Activated CD4-positive, alpha-beta T cell treated with anti-CD3 and anti-CD28 coated beads, Interleukin-2, amount 10 ng/mL, durations not matched to agents 24 days and 14 days (primary cell): Measurements from ENCODE around the gene TLE6. TPM values are rescaled to one million over a fixed set of nuclear protein-coding genes. Genes with fewer than 3 reads are reported as not detected.
"Not testable (repeated sequence)": the region's sequence is repeated elsewhere in the genome, so short reads cannot be mapped to it uniquely, and the experiment has no call there.

Experiments used
- DNase-seq: peaks from one replicate; pipeline ENCODE4 v3.0.0; 2022
- H3K27ac Mint-ChIP-seq: one replicate; pipeline ENCODE4 v1.8.0; 2022; ENCODE audit warnings: mild to moderate bottlenecking, mixed read lengths
- H3K27me3 Mint-ChIP-seq: one replicate; pipeline ENCODE4 v1.8.0; 2022; ENCODE audit warnings: mixed read lengths
- H3K36me3 Mint-ChIP-seq: one replicate; pipeline ENCODE4 v1.8.0; 2022; ENCODE audit warnings: low read depth, mild to moderate bottlenecking, mixed read lengths
- H3K4me1 Mint-ChIP-seq: one replicate; pipeline ENCODE4 v1.8.0; 2021; ENCODE audit warnings: mixed read lengths
- H3K4me3 Mint-ChIP-seq: one replicate; pipeline ENCODE4 v1.8.0; 2022; ENCODE audit warnings: mild to moderate bottlenecking, moderate library complexity, mixed read lengths
- H3K9me3 Mint-ChIP-seq: one replicate; pipeline ENCODE4 v1.8.0; 2021; ENCODE audit warnings: mixed read lengths
- intact Hi-C: fragments of 100-400 bp; cut with micrococcal nuclease; formaldehyde crosslinking; loops from one replicate; pipeline ENCODE4 v1.15.1; 2023
- total RNA-seq: library from RNA; stranded (reverse); gene quantifications from 2 replicates; pipeline ENCODE4 v1.2.3, GENCODE V29; 2022

Gene TLE6
- total RNA-seq, 1 donor from 2014 or later, result 1.1 TPM

GRCh38 chr19:2982561-2982960, 5.2 kb downstream of the TLE6 start:
- H3K27me3 Mint-ChIP-seq, result peaks cover 18% of the 10 kb centered on the region
- H3K4me1 Mint-ChIP-seq, result no peaks in the 10 kb centered on the region
- intact Hi-C loops, result no loop called here
- no peaks in the 10 kb centered on the region for H3K36me3 Mint-ChIP-seq
- H3K9me3 Mint-ChIP-seq, result no peaks in the 10 kb centered on the region
- DNase-seq, result no peak
- no peak overlapping the region for H3K4me3 Mint-ChIP-seq
- H3K27ac Mint-ChIP-seq, result no peak overlapping the region

DNA sequence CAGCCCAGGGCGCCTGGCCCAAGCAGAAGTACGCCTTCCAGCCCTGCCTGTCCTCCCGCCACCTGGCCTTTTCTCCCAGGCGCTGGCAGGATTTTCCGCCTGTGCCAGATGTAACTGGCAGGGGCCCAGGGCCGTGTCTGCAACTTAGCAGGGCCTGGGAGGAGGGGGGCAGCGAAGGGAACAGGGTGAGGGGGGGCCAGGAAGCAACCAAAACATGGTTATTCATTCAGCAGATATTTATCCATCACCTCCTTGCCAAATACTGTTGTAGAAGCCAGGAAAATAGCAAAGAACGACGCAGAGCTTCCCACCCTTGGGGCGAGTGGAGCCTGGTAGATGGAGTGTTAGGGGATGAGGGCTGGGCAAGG, 5.6 kb downstream of the TLE6 start:
- H3K36me3 Mint-ChIP-seq, result no peaks in the 10 kb centered on the region
- H3K27me3 Mint-ChIP-seq, result peaks cover 18% of the 10 kb centered on the region
- DNase-seq, result no peak
- H3K4me1 Mint-ChIP-seq, result no peaks in the 10 kb centered on the region
- H3K27ac Mint-ChIP-seq, result no peak overlapping the region
- intact Hi-C loops, result no loop called here
- H3K9me3 Mint-ChIP-seq, result no peaks in the 10 kb centered on the region
- no peak overlapping the region for H3K4me3 Mint-ChIP-seq

GRCh38 chr19:2983351-2984214, 6.2 kb downstream of the TLE6 start:
- H3K4me1 Mint-ChIP-seq, result no peaks in the 10 kb centered on the region
- H3K9me3 Mint-ChIP-seq, result no peaks in the 10 kb centered on the region
- H3K27ac Mint-ChIP-seq, result no peak overlapping the region
- H3K36me3 Mint-ChIP-seq, result no peaks in the 10 kb centered on the region
- no peak overlapping the region for H3K4me3 Mint-ChIP-seq
- no peak for DNase-seq
- intact Hi-C loops, result no loop called here
- peaks cover 18% of the 10 kb centered on the region for H3K27me3 Mint-ChIP-seq

DNA sequence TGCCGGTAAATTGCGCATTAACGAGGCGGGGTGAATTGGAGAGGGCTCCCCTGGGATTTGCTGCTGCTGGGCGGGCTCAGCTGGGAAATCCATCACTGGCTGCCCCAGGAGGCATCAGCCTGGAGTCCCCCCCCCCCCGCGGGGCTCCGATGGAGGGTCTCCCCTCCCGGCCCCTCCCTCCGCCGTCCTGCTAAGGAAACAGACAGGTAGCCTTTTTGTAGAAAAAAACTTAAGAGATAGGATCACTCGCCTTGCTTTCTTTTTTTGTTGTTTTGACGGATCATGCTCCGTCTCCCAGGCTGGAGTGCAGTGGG, 6.8 kb downstream of the TLE6 start:
- Mint-ChIP-seq H3K4me1 (no peaks in the 10 kb centered on the region), H3K27me3 (peaks cover 20% of the 10 kb centered on the region), H3K4me3 (no peak overlapping the region), H3K9me3 (no peaks in the 10 kb centered on the region), H3K36me3 (no peaks in the 10 kb centered on the region), H3K27ac (no peak overlapping the region)
- intact Hi-C loops, result no loop called here
- no peak for DNase-seq

DNA sequence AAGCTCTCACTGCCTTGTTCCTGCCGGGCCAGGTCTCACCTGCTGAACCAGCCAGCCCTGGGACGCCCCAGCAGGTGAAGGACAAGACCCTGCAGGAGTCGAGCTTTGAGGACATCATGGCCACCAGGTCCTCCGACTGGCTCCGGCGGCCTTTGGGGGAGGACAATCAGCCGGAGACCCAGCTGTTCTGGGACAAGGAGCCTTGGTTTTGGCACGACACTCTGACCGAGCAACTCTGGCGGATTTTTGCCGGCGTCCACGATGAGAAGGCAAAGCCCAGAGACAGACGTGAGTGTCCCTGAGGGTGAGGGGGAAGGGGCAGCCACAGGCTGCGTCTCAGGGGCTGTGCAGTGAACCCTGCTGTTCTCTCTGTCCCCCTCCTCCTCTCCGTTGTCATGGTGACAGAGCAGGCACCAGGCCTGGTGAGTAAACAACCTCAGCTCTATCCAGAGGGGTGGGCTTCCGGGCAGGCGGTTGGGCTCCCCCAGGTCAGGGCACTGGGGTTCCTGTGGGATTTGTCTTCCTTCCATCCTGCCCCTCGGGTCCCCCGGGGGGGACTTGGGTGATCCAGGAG, 9.7 kb downstream of the TLE6 start:
- Mint-ChIP-seq H3K36me3 (no peaks in the 10 kb centered on the region), H3K9me3 (no peaks in the 10 kb centered on the region), H3K27ac (no peak overlapping the region), H3K4me1 (no peaks in the 10 kb centered on the region), H3K27me3 (peaks cover 15% of the 10 kb centered on the region), H3K4me3 (no peak overlapping the region)
- no peak for DNase-seq
- intact Hi-C loops, result no loop called here

GRCh38 chr19:2987797-2988196, 10.4 kb downstream of the TLE6 start:
- intact Hi-C loops, result no loop called here
- H3K4me1 Mint-ChIP-seq, result no peaks in the 10 kb centered on the region
- no peak overlapping the region for H3K4me3 Mint-ChIP-seq
- no peak overlapping the region for H3K27ac Mint-ChIP-seq
- no peaks in the 10 kb centered on the region for H3K36me3 Mint-ChIP-seq
- H3K9me3 Mint-ChIP-seq, result no peaks in the 10 kb centered on the region
- no peak for DNase-seq
- peaks cover 15% of the 10 kb centered on the region for H3K27me3 Mint-ChIP-seq

DNA sequence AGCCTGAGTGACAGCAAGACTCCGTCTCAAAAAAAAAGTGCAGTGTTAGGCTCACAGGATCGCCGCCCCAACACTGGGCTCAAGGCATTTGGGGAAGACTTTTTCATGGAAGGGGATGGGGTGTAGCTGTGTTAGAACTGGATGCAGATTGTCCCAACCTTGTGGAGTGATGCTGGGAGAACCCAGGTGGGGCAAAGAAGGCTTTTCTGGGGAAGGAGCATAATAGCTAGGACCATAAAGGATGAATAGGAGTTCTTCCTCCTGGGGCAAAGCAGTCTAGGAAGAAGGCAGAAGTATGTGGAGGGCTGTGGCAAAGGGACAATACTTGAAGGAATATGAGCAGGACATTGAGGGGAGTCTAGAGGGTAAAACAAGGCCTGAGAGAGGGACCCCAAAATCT, 11.2 kb downstream of the TLE6 start:
- H3K27ac Mint-ChIP-seq, result no peak overlapping the region

GRCh38 chr19:2989236-2989946, 12.0 kb downstream of the TLE6 start:
- intact Hi-C loops, result no loop called here
- peaks cover 6% of the 10 kb centered on the region for H3K27me3 Mint-ChIP-seq
- H3K4me1 Mint-ChIP-seq, result no peaks in the 10 kb centered on the region
- DNase-seq, result no peak
- H3K36me3 Mint-ChIP-seq, result no peaks in the 10 kb centered on the region
- no peak overlapping the region for H3K4me3 Mint-ChIP-seq
- no peak overlapping the region for H3K27ac Mint-ChIP-seq
- no peaks in the 10 kb centered on the region for H3K9me3 Mint-ChIP-seq

More for the DNA sequence above, 11.2 kb downstream of the TLE6 start:
- Mint-ChIP-seq H3K27me3 (peaks cover 8% of the 10 kb centered on the region), H3K4me3 (no peak overlapping the region), H3K9me3 (no peaks in the 10 kb centered on the region), H3K36me3 (no peaks in the 10 kb centered on the region), H3K4me1 (no peaks in the 10 kb centered on the region)
- DNase-seq, result no peak
- intact Hi-C loops, result no loop called here

DNA sequence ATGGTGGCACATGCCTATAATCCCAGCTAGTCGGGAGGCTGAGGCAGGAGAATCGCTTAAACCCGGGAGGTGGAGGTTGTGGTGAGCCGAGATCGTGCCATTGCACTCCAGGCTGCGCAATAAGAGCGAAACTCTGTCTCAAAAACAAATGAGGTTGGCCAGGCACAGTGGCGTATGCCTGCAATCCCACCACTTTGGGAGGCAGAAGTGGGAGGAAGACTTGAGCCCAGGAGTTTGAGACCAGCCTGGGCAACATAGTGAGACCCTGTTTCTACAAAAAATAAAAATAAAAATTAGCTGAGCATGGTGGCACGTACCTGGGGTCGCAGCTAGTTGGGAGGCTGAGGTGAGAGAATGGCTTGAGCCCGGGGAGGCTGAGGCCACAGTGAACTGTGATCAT, 15.0 kb downstream of the TLE6 start:
- H3K27ac Mint-ChIP-seq, H3K27me3 Mint-ChIP-seq, H3K36me3 Mint-ChIP-seq, H3K4me1 Mint-ChIP-seq, H3K9me3 Mint-ChIP-seq, DNase-seq, intact Hi-C loops, H3K4me3 Mint-ChIP-seq: not testable (repeated sequence)

DNA sequence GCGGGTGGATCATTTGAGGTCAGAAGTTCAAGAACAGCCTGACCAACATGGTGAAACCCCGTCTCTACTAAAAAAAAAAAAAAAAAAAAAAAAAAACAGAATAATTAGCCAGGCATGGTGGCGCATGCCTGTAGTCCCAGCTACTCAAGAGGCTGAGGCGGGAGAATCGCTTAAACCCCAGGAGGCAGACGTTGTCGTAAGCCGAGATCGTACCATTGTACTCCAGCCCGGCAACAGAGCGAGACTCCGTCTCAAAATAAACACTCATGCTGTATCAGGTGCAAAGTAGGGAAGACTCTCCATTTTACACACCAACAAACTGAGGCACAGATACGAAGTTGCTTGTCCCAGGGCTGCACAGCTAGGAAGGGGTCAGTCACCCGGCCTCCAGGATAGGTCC, 15.6 kb downstream of the TLE6 start:
- intact Hi-C loops, result no loop called here
- Mint-ChIP-seq H3K36me3 (no peaks in the 10 kb centered on the region), H3K9me3 (no peaks in the 10 kb centered on the region), H3K4me3 (no peak overlapping the region), H3K27ac (no peak overlapping the region), H3K27me3 (peaks cover 2% of the 10 kb centered on the region), H3K4me1 (no peaks in the 10 kb centered on the region)
- no peak for DNase-seq

- Mint-ChIP-seq H3K9me3 (no peaks in the 10 kb centered on the region), H3K27ac (no peak overlapping the region), H3K36me3 (no peaks in the 10 kb centered on the region), H3K4me1 (no peaks in the 10 kb centered on the region), H3K4me3 (no peak overlapping the region), H3K27me3 (peaks cover 1% of the 10 kb centered on the region)
- DNase-seq, result no peak
- intact Hi-C loops, result no loop called here
Observed at GRCh38 chr19:2993579-2993978, 16.2 kb downstream of the TLE6 start.

- intact Hi-C loops, result no loop called here
- H3K36me3 Mint-ChIP-seq, result no peaks in the 10 kb centered on the region
Observed at GRCh38 chr19:2994588-2995131, 17.3 kb downstream of the TLE6 start.

DNA sequence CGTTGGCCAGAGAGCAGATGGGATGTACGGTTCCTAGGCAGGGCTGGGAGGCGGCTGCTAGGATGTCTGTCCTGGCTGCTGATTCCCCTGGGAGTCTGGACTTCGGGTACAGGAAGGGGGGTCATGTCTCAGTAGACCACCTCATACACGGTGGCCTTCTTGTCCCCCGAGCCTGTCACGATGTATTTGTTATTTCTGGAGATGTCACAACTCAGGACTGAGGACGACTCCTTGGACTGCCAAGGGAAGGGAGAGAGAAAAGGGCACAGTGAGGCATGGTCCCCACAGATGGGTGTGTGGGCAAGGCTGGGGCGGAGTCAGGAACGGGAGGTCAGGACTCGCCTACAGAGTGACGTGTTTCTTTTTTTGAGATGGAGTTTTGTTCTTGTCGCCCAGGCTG, 20.4 kb downstream of the TLE6 start:
- no peak overlapping the region for H3K4me3 Mint-ChIP-seq
- no peaks in the 10 kb centered on the region for H3K27me3 Mint-ChIP-seq
- no peaks in the 10 kb centered on the region for H3K4me1 Mint-ChIP-seq
- no peak for DNase-seq
- intact Hi-C loops, result no loop called here
- no peaks in the 10 kb centered on the region for H3K36me3 Mint-ChIP-seq
- H3K27ac Mint-ChIP-seq, result no peak overlapping the region
- H3K9me3 Mint-ChIP-seq, result no peaks in the 10 kb centered on the region

More at GRCh38 chr19:2994588-2995131, 17.3 kb downstream of the TLE6 start:
- no peak overlapping the region for H3K27ac Mint-ChIP-seq
- no peaks in the 10 kb centered on the region for H3K27me3 Mint-ChIP-seq
- no peaks in the 10 kb centered on the region for H3K4me1 Mint-ChIP-seq
- DNase-seq, result no peak
- no peaks in the 10 kb centered on the region for H3K9me3 Mint-ChIP-seq
- H3K4me3 Mint-ChIP-seq, result no peak overlapping the region

- H3K4me1 Mint-ChIP-seq, result no peaks in the 10 kb centered on the region
- H3K9me3 Mint-ChIP-seq, result no peaks in the 10 kb centered on the region
- DNase-seq, result no peak
- no peaks in the 10 kb centered on the region for H3K27me3 Mint-ChIP-seq
- H3K4me3 Mint-ChIP-seq, result no peak overlapping the region
- intact Hi-C loops, result no loop called here
- H3K36me3 Mint-ChIP-seq, result no peaks in the 10 kb centered on the region
- H3K27ac Mint-ChIP-seq, result no peak overlapping the region
Observed at GRCh38 chr19:2998642-2999041, 21.3 kb downstream of the TLE6 start.
